DND-41 (cell line): ENCODE measurements around the gene GM2A.

Experiments
- ATAC-seq: fragments of 200-7000 bp; cut with Tn5 transposase; 3 replicates; pipeline ENCODE4 v1.9.1; 2021; ENCODE audit warnings: low read depth; ENCODE audit not compliant: insufficient read depth
- DNase-seq: peaks from one replicate; pipeline ENCODE4 v3.0.0-alpha.2; 2020
- H2AFZ ChIP-seq: 2 replicates; pipeline ENCODE4 v1.6.0; 2012; ENCODE audit warnings: low read depth, low read length
- H3K27ac ChIP-seq: 2 replicates; pipeline ENCODE4 v1.5.1; 2012; ENCODE audit warnings: low read length, inconsistent platforms
- H3K27me3 ChIP-seq: fragments of 200-600 bp; sonication (generic); 2 replicates; pipeline ENCODE4 v1.6.0; 2012; ENCODE audit warnings: low read length, mild to moderate bottlenecking, inconsistent platforms; ENCODE audit not compliant: insufficient read depth, poor library complexity
- H3K36me3 ChIP-seq: 2 replicates; pipeline ENCODE4 v1.5.1; 2012; ENCODE audit warnings: low read length, inconsistent platforms; ENCODE audit not compliant: insufficient read depth
- H3K4me1 ChIP-seq: 2 replicates; pipeline ENCODE4 v1.5.1; 2012; ENCODE audit warnings: mild to moderate bottlenecking, low read length; ENCODE audit not compliant: insufficient read depth
- H3K4me2 ChIP-seq: 2 replicates; pipeline ENCODE4 v1.6.0; 2012; ENCODE audit warnings: mild to moderate bottlenecking, moderate library complexity, low read length, inconsistent platforms; ENCODE audit not compliant: insufficient read depth
- H3K4me3 ChIP-seq, 2 experiments: fragments of 200-600 bp in 1 of 2; shearing (Covaris generic) in 1 of 2; 2 replicates each; pipeline ENCODE4 v1.5.1; 2012 to 2016; ENCODE audit warnings: inconsistent platforms in 2 of 2, low read length in 2 of 2, mild to moderate bottlenecking in 2 of 2, low read depth in 1 of 2, moderate library complexity in 1 of 2
- H3K79me2 ChIP-seq: 2 replicates; pipeline ENCODE4 v1.6.0; 2012; ENCODE audit warnings: low read length, inconsistent platforms; ENCODE audit not compliant: insufficient read depth
- H3K9ac ChIP-seq: 2 replicates; pipeline ENCODE4 v1.6.0; 2012; ENCODE audit warnings: low read depth, mild to moderate bottlenecking, inconsistent platforms, low read length, moderate library complexity
- H3K9me3 ChIP-seq: 2 replicates; pipeline ENCODE4 v1.5.1; 2012; ENCODE audit warnings: low read length, moderate library complexity, mild to moderate bottlenecking, inconsistent platforms; ENCODE audit not compliant: insufficient read depth, severe bottlenecking
- H4K20me1 ChIP-seq: 2 replicates; pipeline ENCODE4 v1.6.0; 2012; ENCODE audit warnings: low read length; ENCODE audit not compliant: insufficient read depth
- CTCF ChIP-seq: IDR thresholded peaks from 2 replicates; pipeline ENCODE4 v1.5.1; 2012; ENCODE audit warnings: borderline replicate concordance, low read length, moderate library complexity, mild to moderate bottlenecking; ENCODE audit not compliant: poor library complexity, severe bottlenecking; ENCODE audit errors: extremely low read depth
- EZH2 ChIP-seq: IDR thresholded peaks from 3 replicates; pipeline ENCODE4 v1.6.1; 2012; ENCODE audit warnings: borderline replicate concordance, low read depth, mild to moderate bottlenecking, moderate library complexity, low read length, inconsistent platforms; ENCODE audit not compliant: severe bottlenecking

The GM2A gene

GRCh38 chr5:151214614-151215545 is 38.1 kb upstream of the GM2A start:
- Histone ChIP-seq H2AFZ (no peak overlapping the region), H3K9ac (peak overlapping the region; percentile 99)

GRCh38 chr5:151215546-151215880 is 37.5 kb upstream of the GM2A start:
- H3K27me3 ChIP-seq = no peaks in the 10 kb centered on the region
- no peaks in the 10 kb centered on the region for H3K9me3 ChIP-seq
- H2AFZ ChIP-seq = no peak overlapping the region
- H3K27ac ChIP-seq = peak overlapping the region; percentile 100
- ATAC-seq = no peak
- DNase-seq = peak; percentile 44
- H3K4me3 ChIP-seq = peak overlapping the region; percentile 35 to 84
- H4K20me1 ChIP-seq = peaks cover 46% of the 10 kb centered on the region
- H3K9ac ChIP-seq = peak overlapping the region; percentile 99
- TF ChIP-seq EZH2 = no peak
- TF ChIP-seq CTCF = no peak
- H3K79me2 ChIP-seq = peaks cover 82% of the 10 kb centered on the region
- peaks cover 77% of the 10 kb centered on the region for H3K36me3 ChIP-seq
- peaks cover 77% of the 10 kb centered on the region for H3K4me1 ChIP-seq
- peak overlapping the region; percentile 89 for H3K4me2 ChIP-seq

More at GRCh38 chr5:151214614-151215545, 38.1 kb upstream of the GM2A start:
- ATAC-seq (peak; percentile 67), DNase-seq (peak; percentile 95)
- H3K36me3 ChIP-seq = peaks cover 71% of the 10 kb centered on the region
- peaks cover 76% of the 10 kb centered on the region for H3K4me1 ChIP-seq
- peak overlapping the region; percentile 100 for H3K27ac ChIP-seq
- peak overlapping the region; percentile 89 for H3K4me2 ChIP-seq
- no peaks in the 10 kb centered on the region for H3K27me3 ChIP-seq
- peaks cover 76% of the 10 kb centered on the region for H3K79me2 ChIP-seq
- peaks cover 40% of the 10 kb centered on the region for H4K20me1 ChIP-seq
- H3K4me3 ChIP-seq = peak overlapping the region; percentile 35 to 84
- TF ChIP-seq CTCF (no peak), EZH2 (no peak)
- no peaks in the 10 kb centered on the region for H3K9me3 ChIP-seq

GRCh38 chr5:151216781-151217180 is 36.2 kb upstream of the GM2A start:
- H4K20me1 ChIP-seq = peaks cover 59% of the 10 kb centered on the region
- H3K9ac ChIP-seq = peak overlapping the region; percentile 99
- peaks cover 95% of the 10 kb centered on the region for H3K79me2 ChIP-seq
- peaks cover 77% of the 10 kb centered on the region for H3K4me1 ChIP-seq
- TF ChIP-seq EZH2 = no peak
- TF ChIP-seq CTCF = no peak
- no peaks in the 10 kb centered on the region for H3K27me3 ChIP-seq
- H2AFZ ChIP-seq = no peak overlapping the region
- no peak for DNase-seq
- ATAC-seq = no peak
- peak overlapping the region in 1 of 2 experiments; percentile 84; a peak in 2 of 4 replicates for H3K4me3 ChIP-seq
- no peaks in the 10 kb centered on the region for H3K9me3 ChIP-seq
- peak overlapping the region; percentile 89 for H3K4me2 ChIP-seq
- H3K36me3 ChIP-seq = peaks cover 90% of the 10 kb centered on the region
- peak overlapping the region; percentile 100 for H3K27ac ChIP-seq
